HG02571 (cell line): ENCODE measurements around the gene ZBTB20.
A peak's percentile ranks its signal among the peaks of the same experiment; 100 is the strongest.

Experiments
- ATAC-seq: cut with Tn5 transposase; IDR thresholded peaks from one replicate; pipeline ENCODE4 v1.9.1; 2021; ENCODE audit warnings: mild to moderate bottlenecking, moderate library complexity; ENCODE audit not compliant: unreplicated experiment

ZBTB20 gene

DNA sequence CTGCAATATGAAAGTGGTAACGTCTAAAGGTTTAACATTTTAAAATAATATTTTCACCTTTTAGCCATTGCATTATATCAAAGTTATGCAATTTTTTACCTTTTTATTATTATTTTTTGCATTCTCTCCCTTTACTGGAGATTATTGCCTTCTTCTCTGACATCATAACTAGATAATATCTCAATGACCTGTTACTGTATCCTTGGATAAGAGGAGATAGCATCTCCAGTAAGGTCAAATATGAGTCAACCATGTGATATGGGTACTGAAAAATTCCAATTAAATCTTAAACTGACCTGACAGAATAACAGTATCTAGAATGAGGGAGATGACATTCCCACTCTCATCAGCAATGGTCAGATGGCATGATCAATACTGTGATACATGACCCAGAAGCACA is 108.3 kb downstream of the ZBTB20 start:
- no peak for ATAC-seq

DNA sequence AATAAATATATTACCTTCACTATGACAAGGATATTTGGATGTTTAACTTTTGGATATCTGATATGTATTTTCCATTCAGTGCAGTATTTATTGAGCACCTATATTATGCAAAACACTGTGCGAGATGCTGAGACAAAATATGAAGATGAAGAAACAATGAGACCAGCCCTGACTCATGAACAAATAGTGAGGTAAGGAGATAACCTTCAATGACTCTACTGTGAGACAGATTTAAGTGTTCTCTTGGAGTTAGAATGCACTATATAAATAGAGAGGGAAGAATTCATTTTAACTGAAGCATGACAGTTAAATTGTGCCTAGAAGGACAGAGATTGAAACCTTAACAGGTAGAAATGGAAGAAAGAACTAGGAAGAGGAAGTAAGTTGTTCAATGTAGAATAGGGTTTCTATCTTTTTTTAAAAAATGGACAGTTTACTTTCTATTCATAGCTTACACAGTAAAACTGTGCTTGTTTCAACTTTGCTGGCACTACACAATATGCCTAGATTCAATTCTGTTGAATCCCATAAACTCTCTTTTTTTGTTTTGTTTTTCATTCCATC is 124.2 kb downstream of the ZBTB20 start:
- ATAC-seq = no peak

DNA sequence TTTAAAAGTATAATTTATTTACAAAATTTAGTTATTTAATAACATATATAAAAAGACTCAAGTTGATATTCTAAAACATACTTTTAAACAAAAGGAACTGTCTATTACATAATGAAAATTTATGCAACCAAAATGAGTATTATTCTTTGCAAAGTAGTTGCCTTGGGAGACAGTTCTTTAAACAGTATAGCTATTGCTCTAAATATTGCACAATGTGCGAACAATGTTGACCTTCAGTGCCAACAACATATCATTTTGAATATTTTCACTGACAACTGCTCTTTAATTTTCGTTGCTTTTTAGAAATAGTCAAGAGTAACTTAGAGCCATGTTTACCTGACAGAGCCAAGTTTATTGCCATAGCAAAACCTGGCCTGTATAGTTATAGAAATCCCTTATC is 124.9 kb downstream of the ZBTB20 start:
- ATAC-seq = no peak

DNA sequence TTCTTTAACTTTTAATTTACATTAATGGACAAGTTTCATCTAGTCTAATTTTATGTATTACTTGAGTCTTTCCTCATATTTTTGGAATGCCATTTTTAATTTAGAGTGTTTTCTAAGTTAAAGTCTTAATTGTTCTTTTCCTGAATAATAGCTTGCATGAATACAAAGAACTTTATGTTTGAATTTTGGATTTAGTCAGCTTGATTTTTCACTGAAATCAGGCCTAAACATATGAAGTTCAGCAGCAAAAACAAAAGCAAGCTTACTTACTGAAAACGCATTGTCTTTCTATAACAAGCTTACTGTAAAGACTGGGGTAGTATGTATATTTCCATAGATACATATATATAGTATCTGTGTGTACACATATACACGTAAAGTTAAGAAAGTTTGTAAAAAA is 126.0 kb downstream of the ZBTB20 start:
- ATAC-seq = no peak

DNA sequence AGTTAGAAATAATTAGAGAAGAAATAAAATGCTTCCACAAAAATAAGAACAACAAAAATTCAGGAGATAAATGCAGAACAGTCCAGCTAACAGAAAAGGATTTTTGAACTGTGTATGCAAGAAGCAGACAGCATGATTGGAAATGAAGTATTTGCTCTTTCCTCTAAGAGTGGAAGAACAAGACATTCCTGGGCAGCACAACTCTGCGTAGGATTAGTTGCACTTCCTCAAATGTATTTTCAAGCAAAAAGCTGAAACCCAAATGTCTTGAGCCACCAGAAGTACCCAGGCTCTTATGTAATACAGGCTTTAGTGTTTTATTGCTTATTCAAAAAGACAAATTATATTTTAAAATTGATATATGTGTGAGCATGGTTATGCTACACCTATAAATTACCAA is 127.2 kb downstream of the ZBTB20 start:
- no peak for ATAC-seq

DNA sequence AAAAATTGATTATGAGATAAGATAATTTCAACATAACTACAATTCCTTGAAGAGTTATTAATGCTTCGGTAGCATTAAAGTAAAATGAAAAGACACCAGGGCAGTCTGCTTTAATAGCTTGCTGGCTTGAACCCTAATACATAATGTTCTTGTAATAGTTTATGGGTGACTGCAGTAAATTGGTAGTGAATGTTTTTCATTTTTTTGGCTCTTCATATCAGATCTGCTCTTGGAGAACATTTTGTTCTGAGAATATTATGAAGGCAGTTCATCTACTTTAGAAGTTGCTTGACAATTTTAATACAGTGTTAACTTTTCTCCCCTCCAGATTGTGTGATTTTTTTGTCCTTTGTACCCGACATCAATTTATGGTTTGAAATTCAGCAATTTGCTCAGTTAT is 128.4 kb downstream of the ZBTB20 start:
- ATAC-seq = no peak

DNA sequence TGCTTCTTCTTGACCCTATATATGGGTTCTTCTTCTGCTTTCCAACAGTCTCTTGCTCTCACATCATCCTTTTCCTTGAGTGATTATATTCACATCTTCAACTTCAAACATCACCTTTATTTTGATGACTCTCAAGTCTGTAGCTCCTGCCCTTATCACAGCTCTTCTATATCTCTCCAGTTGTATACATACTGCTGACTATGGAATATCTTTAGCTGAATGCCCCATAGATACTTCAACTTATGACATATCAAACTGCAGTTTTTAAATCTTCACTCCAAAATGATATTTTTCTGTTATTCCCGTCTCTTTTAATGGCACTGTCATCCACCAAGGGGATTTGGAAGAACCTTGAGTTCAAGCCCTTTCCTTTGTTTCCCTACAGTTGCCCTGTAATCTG is 139.1 kb downstream of the ZBTB20 start:
- ATAC-seq = no peak

DNA sequence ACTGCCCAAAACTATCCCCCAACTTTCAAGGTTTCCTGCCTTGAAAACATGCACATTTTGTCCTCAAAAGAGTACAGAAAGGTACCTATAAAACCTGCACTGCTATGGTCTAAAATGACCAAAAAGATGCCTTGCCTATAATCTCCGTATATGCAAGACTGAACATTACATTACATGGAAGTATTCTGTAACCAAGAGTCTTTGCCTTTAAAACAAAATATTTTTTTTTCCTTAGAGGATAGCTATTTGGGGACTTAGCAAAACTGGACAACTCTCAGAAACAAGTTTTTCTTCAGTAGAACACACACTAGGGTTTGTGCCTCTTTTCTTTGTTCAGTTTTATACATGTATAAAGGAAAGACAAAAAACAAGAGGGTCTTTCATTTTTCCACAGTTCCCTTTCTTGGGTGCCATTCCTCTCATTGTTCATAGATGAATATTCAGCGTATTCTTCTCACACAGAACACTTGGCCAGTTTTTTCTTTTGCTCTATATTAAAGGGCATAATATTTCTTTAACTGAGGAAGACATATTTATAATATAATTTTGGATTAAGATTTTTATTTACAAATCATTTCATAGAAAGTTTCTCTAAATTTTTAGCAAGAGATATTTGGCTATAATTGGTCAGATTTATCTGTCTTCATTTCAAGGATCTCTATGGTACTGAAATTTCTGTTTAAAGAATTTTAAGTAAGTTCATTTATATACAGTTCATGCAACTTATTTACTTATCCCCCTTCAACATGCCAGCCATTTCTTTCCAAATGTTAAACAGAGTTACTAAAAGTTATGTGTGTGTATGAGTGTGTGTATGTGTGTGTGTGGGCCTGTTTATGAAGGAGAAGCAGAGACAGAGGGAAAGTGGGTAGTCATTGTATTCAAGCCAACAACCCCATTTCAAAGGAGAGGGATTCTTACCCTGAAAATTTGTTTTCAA is 142.6 kb downstream of the ZBTB20 start:
- ATAC-seq = no peak

DNA sequence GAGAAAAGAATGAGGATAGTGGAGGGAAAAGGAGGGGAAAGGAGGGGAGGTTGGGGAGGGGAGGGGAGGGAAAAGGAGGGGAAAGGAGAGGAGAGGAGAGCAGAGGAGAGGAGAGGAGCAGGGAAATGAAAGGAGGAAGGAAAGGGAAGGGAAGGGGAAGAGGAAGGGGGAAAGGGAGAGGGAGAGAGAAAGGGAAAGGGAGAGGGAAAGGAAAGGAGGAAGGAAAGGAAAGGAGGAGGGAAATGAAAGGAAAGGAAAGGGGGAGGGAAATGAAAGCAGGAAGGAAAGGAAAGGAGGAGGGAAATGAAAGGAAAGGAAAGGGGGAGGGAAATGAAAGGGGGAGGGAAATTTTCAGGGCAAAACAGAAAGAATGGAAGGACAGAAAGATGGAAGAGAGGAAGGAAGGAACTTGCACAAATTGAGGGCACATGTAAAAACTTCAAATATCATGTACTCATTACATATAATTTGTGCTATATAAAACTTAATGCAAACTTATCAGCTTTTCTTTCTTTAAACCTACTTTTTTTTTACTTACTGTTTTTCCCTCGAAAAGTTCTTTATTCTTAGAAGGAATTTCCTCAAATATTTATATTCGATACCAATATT is 148.0 kb downstream of the ZBTB20 start:
- ATAC-seq = no peak

DNA sequence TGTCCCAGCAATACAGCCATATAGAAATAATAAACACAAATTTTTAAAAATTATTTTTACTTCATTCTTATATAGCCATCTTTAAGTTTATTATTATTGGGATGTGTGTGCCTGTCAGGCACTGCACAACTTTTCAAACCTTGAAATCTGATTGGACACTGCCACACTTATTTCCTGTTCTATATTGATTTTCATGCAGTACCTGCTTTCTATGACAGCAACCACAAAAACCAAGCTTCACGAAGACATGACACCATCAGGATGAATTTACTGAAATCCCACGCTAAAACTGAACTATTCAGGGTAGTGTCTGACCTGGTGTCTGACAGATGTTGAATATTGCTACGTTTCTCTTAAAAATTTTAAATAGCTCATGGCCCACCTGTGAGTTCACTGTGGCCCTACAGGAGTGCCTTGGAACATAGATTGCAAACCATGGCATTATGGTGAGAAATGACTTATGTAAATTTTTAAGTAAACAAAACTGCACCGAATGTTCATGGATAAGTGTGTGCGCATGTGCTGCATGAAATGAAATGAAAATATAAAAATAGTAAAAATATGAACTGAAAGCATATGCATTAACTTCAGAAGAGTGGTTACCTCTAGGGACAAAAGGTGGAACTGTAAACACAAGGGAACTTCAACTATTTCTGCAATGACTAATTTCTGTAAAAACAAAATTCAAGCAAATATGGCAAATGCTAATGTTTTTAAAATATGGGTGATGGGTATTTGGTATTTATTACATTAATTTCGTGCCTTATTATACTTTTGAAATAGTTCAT is 152.3 kb downstream of the ZBTB20 start:
- no peak for ATAC-seq

DNA sequence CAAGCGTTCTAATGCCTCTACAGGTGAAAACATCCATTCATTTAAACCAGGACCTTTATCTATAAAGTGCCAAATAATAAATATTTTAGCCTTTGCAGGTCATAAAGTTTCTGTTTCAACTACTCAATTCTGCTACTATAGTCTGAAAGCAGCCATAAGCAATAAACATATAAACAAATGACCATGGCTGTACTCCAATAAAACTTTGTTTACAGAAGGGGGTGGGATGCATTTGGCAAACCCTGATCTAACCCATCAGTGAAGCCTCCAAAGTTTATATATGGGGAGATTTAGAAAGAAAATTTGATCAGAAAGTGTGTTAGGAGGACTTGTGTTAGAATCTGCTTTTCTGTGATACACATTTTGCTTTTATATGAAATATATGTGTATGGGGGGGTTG is 161.3 kb downstream of the ZBTB20 start:
- no peak for ATAC-seq

DNA sequence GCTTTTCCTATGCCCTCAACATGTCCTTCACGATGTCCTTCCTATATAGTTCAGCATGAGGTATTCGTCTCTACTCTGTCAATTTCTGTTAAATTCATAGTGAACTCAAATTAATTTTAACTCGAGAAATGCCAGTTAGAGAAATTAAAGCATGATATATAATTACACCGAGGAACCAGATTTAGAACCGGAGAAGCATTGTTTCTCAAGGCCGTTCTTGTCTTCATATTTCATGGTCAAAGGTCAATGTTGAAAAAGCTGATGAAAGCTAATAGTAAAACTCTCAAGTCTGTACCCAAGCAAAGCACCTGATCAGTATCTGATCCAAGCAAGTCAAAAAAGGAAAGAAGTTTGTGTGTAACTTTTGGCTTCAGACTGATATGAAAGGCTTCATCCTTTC is 163.8 kb downstream of the ZBTB20 start:
- no peak for ATAC-seq

DNA sequence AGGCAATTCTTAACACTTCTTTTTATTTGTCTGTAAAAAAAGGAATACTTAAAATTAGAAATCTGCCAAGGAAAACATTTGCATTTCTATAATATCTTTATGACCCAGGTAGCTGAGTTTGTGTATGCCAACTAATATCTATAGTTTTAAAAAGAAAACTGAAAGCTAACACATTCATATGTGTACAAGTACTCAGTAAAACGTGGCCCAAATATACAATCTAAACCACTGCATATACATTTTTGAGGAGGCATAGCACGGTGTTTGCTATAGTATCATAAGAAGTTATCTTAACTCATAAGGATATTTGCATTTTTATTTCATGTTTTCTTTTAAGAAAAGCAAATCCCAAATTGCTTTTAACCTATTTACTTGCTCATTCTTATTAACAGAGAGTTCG is 172.7 kb downstream of the ZBTB20 start:
- ATAC-seq = peak; percentile 91

DNA sequence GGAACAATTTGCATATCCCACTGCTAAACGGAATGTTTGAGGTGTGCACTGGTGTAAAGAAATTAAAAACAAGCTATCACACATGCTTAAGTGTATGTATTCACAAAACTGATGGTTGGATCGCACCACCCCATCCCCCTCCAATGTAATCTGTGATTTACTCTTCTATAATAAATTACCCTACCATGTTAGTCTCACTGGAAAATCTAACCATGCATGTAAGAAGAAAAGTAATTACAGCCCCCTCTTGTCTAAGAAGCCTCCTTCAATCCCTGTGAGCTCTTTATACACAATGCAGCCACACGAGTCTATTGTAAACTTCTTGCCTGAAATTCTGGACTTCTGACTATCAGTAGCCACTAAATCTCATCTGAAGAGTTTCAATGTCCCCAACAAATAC is 173.6 kb downstream of the ZBTB20 start:
- no peak for ATAC-seq

DNA sequence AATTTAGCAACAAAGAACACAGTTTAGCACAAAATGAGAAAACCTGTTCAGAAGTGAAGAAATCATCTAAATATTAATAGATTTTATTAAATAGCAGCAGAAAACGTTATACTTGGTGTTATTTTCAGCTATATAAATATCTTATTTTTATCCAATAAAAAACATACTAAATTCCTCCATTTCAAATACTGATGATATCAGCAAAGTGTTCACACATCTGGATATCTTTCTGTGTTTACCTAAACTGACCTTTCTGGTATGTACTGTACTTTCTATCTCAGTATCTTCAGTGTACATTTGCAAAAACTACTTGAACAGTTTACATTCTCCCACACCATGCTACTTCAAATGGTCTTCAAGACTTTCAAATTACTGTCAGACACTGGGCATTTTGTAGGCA is 179.9 kb downstream of the ZBTB20 start:
- no peak for ATAC-seq

DNA sequence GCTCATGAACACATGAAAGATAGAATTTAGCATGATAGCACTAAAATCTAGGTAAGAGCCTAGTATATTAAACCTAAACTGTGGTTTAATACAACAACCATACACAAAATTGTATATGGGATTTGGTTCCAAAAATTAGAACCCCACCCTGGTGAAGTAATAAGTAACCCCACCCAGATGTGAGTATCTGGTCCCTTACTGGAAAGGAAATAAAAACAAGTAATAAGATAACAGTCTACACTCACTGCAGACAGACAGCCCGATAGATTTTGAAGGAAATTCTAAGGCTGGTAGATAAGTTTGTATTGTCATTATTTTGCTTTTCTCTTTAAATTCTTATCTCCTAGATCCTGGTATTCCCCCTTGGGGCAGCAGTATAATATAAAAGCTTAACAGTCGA is 184.9 kb downstream of the ZBTB20 start:
- ATAC-seq = no peak

DNA sequence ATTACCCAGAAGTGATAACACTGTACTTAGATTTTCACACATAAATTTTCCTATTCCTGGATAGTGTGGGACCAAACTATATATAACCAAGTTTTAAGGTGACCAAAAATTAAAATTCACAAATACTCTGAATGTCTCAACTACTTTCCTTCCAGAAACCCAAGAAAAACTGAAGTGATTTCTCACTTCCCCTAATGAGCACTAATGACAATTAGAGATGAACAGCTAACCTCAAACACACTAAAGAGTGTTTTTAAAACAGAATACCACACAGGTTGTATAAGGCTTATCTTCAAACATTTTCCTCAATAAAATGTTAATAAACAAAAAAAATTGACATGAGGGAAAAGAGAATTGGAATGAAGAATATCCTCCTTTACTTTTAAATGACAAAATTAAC is 188.2 kb downstream of the ZBTB20 start:
- ATAC-seq = no peak

DNA sequence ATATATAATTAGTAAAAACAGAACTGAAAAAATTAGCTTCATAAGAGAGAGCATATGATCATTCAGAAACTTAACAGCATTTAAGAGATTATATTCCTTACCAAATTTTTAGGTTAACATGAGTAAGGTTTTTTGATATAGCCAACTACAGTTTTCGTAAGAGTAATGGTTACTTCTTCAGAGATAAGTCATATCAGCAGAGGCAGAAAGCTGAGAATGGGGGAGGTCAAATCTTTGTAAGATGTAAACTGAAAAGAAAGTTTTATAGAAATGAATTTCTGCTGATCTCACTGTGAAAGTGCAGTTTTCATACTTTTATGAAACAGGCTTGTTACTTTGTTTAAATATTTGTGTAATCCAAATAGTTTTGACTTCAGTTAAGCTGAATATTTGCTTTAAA is 193.3 kb downstream of the ZBTB20 start:
- no peak for ATAC-seq

DNA sequence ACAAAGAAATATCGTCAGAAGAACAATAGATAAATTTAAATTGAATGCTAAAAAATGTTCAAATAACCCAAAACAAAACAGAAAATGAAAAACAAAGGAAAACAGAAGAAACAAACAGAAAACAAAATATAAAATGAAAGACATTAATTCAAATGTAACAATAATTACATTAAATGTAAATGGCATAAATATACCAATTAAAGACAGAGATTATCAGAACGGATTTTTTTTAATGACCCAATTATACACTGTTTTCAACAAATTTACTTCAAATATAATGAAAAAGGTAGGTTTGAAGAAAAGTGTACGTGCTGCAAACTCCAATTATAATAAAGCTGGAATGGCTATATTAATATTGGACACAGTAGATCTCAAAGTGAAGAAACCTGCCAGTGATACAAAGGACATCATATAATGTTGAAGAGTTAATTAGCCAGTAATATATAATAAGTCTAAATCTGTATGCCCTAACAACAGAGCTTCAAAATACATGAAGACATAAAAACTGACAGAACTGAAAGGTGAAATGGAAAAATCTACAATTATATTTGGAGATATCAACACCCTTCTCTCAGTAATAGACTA is 193.8 kb downstream of the ZBTB20 start:
- no peak for ATAC-seq

DNA sequence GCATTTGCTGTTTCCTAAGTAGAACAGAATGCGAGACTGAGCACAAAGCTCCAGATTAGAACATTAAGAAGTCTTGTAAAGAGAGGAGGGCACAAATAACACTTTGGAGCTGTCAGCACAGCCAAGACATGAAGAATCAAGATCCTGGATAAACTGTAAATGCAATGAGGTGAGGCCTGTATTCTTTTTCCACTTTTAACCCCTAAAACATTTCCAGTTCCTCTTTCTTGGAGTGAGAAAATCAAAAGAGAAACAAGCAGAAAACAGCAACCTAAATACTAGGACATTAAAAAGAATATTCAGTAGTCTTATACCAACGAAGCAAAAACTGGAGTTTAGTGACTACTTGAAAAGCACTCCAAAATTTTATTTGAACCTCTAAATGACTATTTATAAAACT is 204.3 kb downstream of the ZBTB20 start:
- ATAC-seq = no peak
